ENCODE data around the gene ANKRD40CL. TPM values are rescaled to one million over a fixed set of nuclear protein-coding genes. Genes with fewer than 3 reads are reported as not detected.

ANKRD40CL gene
- total and polyA plus RNA-seq, 4 donors, result 0.63 TPM; not detected in 3

DNA sequence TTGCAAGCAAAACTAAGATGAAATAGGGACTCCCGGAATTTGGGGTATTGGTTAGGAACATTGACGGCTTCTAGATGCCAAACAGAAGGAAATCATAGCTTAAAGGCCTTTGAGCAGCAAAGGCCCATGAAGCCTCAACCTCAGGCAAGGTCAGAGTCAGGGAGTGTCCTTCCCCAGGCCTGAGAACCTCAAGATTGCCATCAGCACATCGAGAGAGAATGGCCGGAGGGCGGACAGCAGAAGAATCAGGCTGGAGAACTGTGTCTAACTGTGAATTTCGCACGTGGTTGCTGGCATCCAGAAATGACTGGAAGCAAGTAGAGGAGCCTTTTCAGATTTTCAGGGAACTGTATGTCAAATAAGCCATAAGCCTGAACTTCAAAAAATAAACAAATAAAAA, 24.8 kb upstream of the ANKRD40CL start:
- H3K4me1 ChIP-seq (ENCODE audit: control insufficient read depth, insufficient read depth, low read length), result peaks cover 6% of the 10 kb centered on the region
- no peak for DNase-seq (ENCODE audit: low read depth in 4 of 6, low spot score in 6 of 6)
- H3K36me3 ChIP-seq (ENCODE audit: control insufficient read depth, insufficient read depth, low read length), result no peaks in the 10 kb centered on the region
- no peak overlapping the region for H3K4me3 ChIP-seq (ENCODE audit: low read depth, low read length)
- H3K9me3 ChIP-seq (ENCODE audit: control insufficient read depth, insufficient read depth, low read length), result no peaks in the 10 kb centered on the region
- WGBS (ENCODE audit: insufficient coverage), result 96% methylated on average over 7 of the region's 7 CpGs
- H3K27ac ChIP-seq (ENCODE audit: low read depth, low read length), result no peak overlapping the region
- no peaks in the 10 kb centered on the region for H3K27me3 ChIP-seq (ENCODE audit: control insufficient read depth, insufficient read depth, low read length)

DNA sequence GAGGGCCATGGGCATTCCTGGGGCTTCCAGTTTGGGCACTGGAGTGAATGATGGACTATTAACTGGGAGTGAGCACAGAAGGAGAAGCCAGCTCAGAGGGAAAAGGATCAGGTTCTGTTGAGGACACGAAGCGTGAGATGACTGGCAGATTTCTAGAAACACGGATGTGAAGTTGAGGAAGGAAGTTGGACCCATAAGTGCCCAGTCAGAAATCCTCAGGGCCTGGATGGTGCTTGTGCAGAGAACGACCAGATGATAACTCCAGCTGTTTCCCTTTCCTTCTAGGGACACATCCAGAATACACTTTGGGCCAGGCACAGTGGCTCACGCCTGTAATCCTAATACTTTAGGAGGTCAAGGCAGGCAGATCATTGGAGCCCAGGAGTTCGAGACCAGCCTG, 23.3 kb upstream of the ANKRD40CL start:
- no peaks in the 10 kb centered on the region for H3K9me3 ChIP-seq (ENCODE audit: control insufficient read depth, insufficient read depth, low read length)
- no peak overlapping the region for H3K27ac ChIP-seq (ENCODE audit: low read depth, low read length)
- no peaks in the 10 kb centered on the region for H3K36me3 ChIP-seq (ENCODE audit: control insufficient read depth, insufficient read depth, low read length)
- WGBS (ENCODE audit: insufficient coverage), result 91% methylated on average over 5 of the region's 6 CpGs
- DNase-seq (ENCODE audit: low read depth in 4 of 6, low spot score in 6 of 6), result no peak
- no peaks in the 10 kb centered on the region for H3K27me3 ChIP-seq (ENCODE audit: control insufficient read depth, insufficient read depth, low read length)
- H3K4me3 ChIP-seq (ENCODE audit: low read depth, low read length), result no peak overlapping the region
- peaks cover 11% of the 10 kb centered on the region for H3K4me1 ChIP-seq (ENCODE audit: control insufficient read depth, insufficient read depth, low read length)

DNA sequence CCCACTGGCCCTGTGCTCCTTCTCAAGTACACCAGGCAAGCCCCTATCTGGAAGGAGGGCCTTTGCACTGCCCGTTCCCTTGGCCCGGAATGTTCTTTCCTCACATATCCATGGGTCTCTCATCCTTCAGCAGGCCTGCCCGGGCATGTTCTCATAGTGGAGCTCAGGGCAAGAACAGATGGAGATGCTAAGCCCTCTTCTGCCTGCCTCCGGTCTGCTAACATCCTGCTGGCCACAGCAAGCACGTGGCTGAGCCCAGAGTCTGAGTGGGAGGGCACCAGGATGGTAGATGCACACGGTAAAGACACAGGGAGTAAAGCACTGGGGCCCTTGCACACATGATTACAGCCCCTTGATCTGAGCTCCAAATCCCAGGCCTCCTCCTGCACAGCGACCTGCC, 19.8 kb upstream of the ANKRD40CL start:
- Histone ChIP-seq H3K36me3 (ENCODE audit: control insufficient read depth, insufficient read depth, low read length) (no peaks in the 10 kb centered on the region), H3K27me3 (ENCODE audit: control insufficient read depth, insufficient read depth, low read length) (no peaks in the 10 kb centered on the region), H3K4me1 (ENCODE audit: control insufficient read depth, insufficient read depth, low read length) (peaks cover 12% of the 10 kb centered on the region), H3K9me3 (ENCODE audit: control insufficient read depth, insufficient read depth, low read length) (no peaks in the 10 kb centered on the region), H3K4me3 (ENCODE audit: low read depth, low read length) (no peak overlapping the region), H3K27ac (ENCODE audit: low read depth, low read length) (no peak overlapping the region)
- DNase-seq (ENCODE audit: low read depth in 4 of 6, low spot score in 6 of 6), result no peak
- 81% methylated on average over 7 of the region's 7 CpGs for WGBS (ENCODE audit: insufficient coverage)

DNA sequence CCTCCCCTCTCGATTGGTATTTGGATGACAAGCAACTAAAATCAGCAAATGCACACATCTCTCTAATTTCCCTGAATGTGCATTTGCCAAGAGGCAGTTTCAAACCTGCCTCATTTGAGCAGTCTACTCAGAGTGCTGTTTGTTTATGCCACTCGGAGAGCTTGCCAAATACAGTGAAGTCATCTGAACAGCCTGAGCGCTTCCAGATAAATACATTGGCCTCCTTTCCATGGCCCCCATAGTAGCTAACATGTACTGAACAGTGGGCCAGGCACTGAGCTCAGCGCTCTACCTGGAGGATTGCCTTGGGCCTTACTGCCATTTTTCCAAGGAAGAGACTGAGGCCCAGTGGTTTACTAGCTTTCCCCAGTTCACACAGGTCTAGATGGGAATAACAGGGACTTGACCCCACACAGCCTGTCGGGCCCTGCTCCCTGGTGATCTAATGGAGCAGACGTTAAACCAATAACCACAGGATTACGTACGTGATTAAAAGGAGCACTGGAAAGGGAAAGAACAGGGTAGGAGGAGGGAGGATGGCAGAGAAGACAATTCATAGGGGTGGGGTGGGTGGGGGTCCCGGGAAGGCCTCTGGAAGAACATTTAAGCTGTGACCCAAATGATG, 18.7 kb upstream of the ANKRD40CL start:
- peak in 4 of 6 donors; percentile 42 to 93 (median 67) for DNase-seq (ENCODE audit: low read depth in 4 of 6, low spot score in 6 of 6)
- no peaks in the 10 kb centered on the region for H3K36me3 ChIP-seq (ENCODE audit: control insufficient read depth, insufficient read depth, low read length)
- H3K4me1 ChIP-seq (ENCODE audit: control insufficient read depth, insufficient read depth, low read length), result peaks cover 16% of the 10 kb centered on the region
- WGBS (ENCODE audit: insufficient coverage), result 44% methylated on average over 7 of the region's 9 CpGs
- no peak overlapping the region for H3K27ac ChIP-seq (ENCODE audit: low read depth, low read length)
- no peak overlapping the region for H3K4me3 ChIP-seq (ENCODE audit: low read depth, low read length)
- peaks cover 3% of the 10 kb centered on the region for H3K27me3 ChIP-seq (ENCODE audit: control insufficient read depth, insufficient read depth, low read length)
- H3K9me3 ChIP-seq (ENCODE audit: control insufficient read depth, insufficient read depth, low read length), result no peaks in the 10 kb centered on the region

DNA sequence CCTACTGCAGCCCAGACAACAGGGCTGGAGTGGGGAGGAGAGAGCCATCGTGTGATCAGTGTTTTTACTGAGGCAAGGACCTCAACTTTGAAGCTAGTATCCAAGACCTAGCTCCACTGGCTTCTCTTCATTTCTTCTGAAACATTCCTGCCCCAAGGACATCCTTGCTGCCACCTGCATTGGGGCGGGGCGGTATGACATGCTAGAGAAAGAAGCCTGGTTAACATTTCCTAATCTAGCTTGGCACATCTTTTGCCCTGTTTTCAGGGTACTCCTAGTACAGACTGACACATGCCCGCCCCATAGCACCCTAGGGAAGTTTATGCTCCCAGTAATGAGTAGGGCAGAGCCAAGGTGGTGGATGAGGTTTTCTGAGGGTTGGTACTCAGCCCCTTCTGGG, 17.8 kb upstream of the ANKRD40CL start:
- no peak overlapping the region for H3K27ac ChIP-seq (ENCODE audit: low read depth, low read length)

DNA sequence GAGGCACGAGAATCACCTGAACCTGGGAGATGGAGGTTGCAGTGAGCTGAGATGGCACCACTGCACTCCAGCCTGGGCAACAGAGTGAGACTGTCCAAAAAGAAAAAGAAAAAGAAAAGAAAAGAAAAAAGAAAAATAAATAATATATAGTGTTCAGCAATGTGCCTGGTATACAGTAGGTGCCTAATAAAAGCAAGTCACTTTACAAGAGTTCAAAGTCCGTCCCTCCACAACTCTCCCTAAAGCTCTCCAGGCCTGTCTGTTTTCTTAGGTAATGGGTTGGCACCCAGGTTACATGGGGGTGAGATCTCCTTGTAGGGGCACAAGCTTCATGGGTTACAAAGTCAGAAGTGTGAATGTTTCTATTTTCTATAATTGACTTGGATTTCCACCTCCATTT, 16.6 kb upstream of the ANKRD40CL start:
- Histone ChIP-seq H3K9me3 (ENCODE audit: control insufficient read depth, insufficient read depth, low read length) (no peaks in the 10 kb centered on the region), H3K4me1 (ENCODE audit: control insufficient read depth, insufficient read depth, low read length) (peaks cover 17% of the 10 kb centered on the region), H3K4me3 (ENCODE audit: low read depth, low read length) (no peak overlapping the region), H3K27ac (ENCODE audit: low read depth, low read length) (no peak overlapping the region), H3K27me3 (ENCODE audit: control insufficient read depth, insufficient read depth, low read length) (peaks cover 4% of the 10 kb centered on the region), H3K36me3 (ENCODE audit: control insufficient read depth, insufficient read depth, low read length) (no peaks in the 10 kb centered on the region)
- 100% methylated on average over 1 of the region's 2 CpGs for WGBS (ENCODE audit: insufficient coverage)
- DNase-seq (ENCODE audit: low read depth in 4 of 6, low spot score in 6 of 6), result no peak

More for the DNA sequence above, 17.8 kb upstream of the ANKRD40CL start:
- DNase-seq (ENCODE audit: low read depth in 4 of 6, low spot score in 6 of 6), result no peak
- Histone ChIP-seq H3K4me1 (ENCODE audit: control insufficient read depth, insufficient read depth, low read length) (peaks cover 17% of the 10 kb centered on the region), H3K9me3 (ENCODE audit: control insufficient read depth, insufficient read depth, low read length) (no peaks in the 10 kb centered on the region), H3K27me3 (ENCODE audit: control insufficient read depth, insufficient read depth, low read length) (peaks cover 4% of the 10 kb centered on the region), H3K4me3 (ENCODE audit: low read depth, low read length) (no peak overlapping the region), H3K36me3 (ENCODE audit: control insufficient read depth, insufficient read depth, low read length) (no peaks in the 10 kb centered on the region)
- WGBS (ENCODE audit: insufficient coverage), result 95% methylated on average over 3 of the region's 4 CpGs

DNA sequence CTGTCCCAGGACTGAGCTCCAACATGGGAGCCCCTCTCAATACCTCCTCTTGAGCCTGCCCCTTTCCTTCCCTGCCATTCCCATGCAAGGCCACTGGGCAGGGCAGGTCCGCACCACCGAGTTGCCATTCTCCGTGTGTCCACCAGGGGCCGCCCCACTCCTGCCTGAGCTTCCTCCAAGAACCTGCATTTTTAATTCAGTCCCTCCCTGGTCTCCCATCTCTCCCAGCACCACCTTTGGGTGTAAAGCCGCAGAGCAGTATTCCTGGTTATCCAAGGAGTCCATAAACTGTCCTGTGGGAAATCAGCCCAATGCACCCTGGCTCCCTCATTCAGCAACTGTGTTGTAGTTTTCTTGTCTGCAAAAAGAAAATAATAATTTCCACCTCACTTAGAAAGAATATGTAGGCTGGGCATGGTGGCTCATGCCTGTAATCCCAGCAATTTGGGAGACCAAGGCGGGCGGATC, 15.9 kb upstream of the ANKRD40CL start:
- Histone ChIP-seq H3K27ac (ENCODE audit: low read depth, low read length) (no peak overlapping the region), H3K4me1 (ENCODE audit: control insufficient read depth, insufficient read depth, low read length) (peaks cover 17% of the 10 kb centered on the region), H3K9me3 (ENCODE audit: control insufficient read depth, insufficient read depth, low read length) (no peaks in the 10 kb centered on the region), H3K27me3 (ENCODE audit: control insufficient read depth, insufficient read depth, low read length) (peaks cover 4% of the 10 kb centered on the region), H3K36me3 (ENCODE audit: control insufficient read depth, insufficient read depth, low read length) (no peaks in the 10 kb centered on the region), H3K4me3 (ENCODE audit: low read depth, low read length) (no peak overlapping the region)
- DNase-seq (ENCODE audit: low read depth in 4 of 6, low spot score in 6 of 6), result peak in 4 of 6 donors; percentile 61 to 92 (median 76)
- WGBS (ENCODE audit: insufficient coverage), result 29% methylated on average over 7 of the region's 7 CpGs

DNA sequence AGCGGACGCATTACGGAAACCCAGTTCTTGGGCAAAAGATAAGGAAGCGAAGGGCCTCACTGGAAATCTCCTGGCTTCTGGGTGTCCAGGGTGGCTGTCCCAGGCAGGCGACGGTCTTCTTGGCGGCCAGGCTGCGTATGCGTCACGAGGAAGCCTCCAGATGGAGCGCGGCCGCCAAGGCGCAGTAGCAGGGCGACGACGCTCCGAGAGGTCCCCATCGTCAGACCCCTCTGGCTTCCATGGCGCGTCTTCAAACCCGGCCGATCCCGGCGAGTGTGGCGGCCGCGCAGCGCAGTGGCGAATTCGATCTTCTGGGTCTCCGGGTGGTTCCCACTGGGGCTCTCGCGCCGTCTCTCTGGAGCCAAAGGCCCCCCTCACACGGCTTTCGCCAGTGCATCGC, 13.8 kb upstream of the ANKRD40CL start:
- 36% methylated on average over 35 of the region's 38 CpGs for WGBS (ENCODE audit: insufficient coverage)

DNA sequence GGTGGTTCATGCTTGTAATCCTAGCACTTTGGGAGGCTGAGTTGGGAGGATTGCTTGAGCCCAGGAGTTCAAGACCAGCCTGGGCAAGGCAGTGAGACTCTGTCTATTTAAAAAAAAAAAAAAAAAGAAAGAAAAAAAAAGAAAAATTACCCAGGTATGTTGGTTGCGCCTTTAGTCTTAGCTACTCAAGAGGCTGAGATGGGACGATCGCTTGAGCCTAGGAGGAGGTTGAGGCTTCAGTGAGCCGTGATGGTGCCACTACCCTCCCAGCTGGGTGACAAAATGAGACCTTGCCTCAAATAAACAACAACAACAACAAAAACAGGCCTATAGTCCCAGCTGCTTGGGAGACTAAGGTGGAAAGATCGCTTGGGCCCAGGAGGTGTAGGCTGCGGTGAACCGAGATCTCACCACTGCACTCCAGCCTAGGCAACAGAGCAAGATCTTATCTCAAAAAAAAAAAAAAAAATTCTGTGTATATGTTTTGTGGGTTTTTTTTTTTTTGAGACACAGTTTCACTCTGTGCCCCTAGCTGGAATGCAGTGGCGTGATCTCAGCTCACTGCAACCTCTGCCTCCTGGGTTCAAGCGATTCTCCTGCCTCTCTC, 12.5 kb upstream of the ANKRD40CL start:
- Histone ChIP-seq H3K27ac (ENCODE audit: low read depth, low read length) (no peak overlapping the region), H3K4me1 (ENCODE audit: control insufficient read depth, insufficient read depth, low read length) (peaks cover 5% of the 10 kb centered on the region), H3K4me3 (ENCODE audit: low read depth, low read length) (no peak overlapping the region), H3K9me3 (ENCODE audit: control insufficient read depth, insufficient read depth, low read length) (no peaks in the 10 kb centered on the region), H3K27me3 (ENCODE audit: control insufficient read depth, insufficient read depth, low read length) (peaks cover 4% of the 10 kb centered on the region), H3K36me3 (ENCODE audit: control insufficient read depth, insufficient read depth, low read length) (no peaks in the 10 kb centered on the region)
- 96% methylated on average over 4 of the region's 9 CpGs for WGBS (ENCODE audit: insufficient coverage)
- DNase-seq (ENCODE audit: low read depth in 4 of 6, low spot score in 6 of 6), result no peak

More for the DNA sequence above, 13.8 kb upstream of the ANKRD40CL start:
- no peaks in the 10 kb centered on the region for H3K9me3 ChIP-seq (ENCODE audit: control insufficient read depth, insufficient read depth, low read length)
- H3K4me3 ChIP-seq (ENCODE audit: low read depth, low read length), result peak overlapping the region; percentile 31
- no peaks in the 10 kb centered on the region for H3K36me3 ChIP-seq (ENCODE audit: control insufficient read depth, insufficient read depth, low read length)
- peak in 1 of 6 donors; percentile 44 for DNase-seq (ENCODE audit: low read depth in 4 of 6, low spot score in 6 of 6)
- peaks cover 11% of the 10 kb centered on the region for H3K4me1 ChIP-seq (ENCODE audit: control insufficient read depth, insufficient read depth, low read length)
- no peak overlapping the region for H3K27ac ChIP-seq (ENCODE audit: low read depth, low read length)
- H3K27me3 ChIP-seq (ENCODE audit: control insufficient read depth, insufficient read depth, low read length), result peaks cover 4% of the 10 kb centered on the region

DNA sequence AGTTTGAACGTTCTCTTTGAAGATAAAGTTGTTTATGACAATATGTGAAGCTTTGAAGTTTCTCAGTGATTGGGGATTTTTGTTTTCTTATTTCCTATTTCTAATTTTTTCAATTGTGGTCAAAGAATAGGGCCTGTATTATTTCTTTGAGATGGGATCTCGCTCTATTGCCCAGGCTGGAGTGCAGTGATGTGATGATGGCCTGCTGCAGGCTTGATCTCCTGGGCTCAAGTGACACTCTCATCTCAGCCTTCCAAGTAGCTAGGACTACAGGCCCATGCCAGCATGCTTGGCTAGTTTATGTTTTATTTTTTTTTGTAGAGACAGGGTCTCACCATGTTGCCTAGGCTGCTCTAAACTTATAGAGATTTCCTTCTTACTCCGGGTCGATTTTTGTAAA, 11.7 kb upstream of the ANKRD40CL start:
- DNase-seq (ENCODE audit: low read depth in 4 of 6, low spot score in 6 of 6), result no peak
- Histone ChIP-seq H3K36me3 (ENCODE audit: control insufficient read depth, insufficient read depth, low read length) (no peaks in the 10 kb centered on the region), H3K27me3 (ENCODE audit: control insufficient read depth, insufficient read depth, low read length) (peaks cover 4% of the 10 kb centered on the region), H3K4me3 (ENCODE audit: low read depth, low read length) (no peak overlapping the region), H3K4me1 (ENCODE audit: control insufficient read depth, insufficient read depth, low read length) (peaks cover 5% of the 10 kb centered on the region), H3K9me3 (ENCODE audit: control insufficient read depth, insufficient read depth, low read length) (no peaks in the 10 kb centered on the region), H3K27ac (ENCODE audit: low read depth, low read length) (no peak overlapping the region)
- 100% methylated on average over 1 of the region's 4 CpGs for WGBS (ENCODE audit: insufficient coverage)

Measured in spinal cord (tissue), 10 donors.